T-helper 1 cell treated with Interleukin-12 subunit alpha and Interleukin-12 subunit beta and Interleukin-4 antibody, amounts not matched to agents 30 ng/mL and 1 ng/mL, for 36 hours (primary cell): ENCODE data around the gene CSNK1G1. TPM values are rescaled to one million over a fixed set of nuclear protein-coding genes. Genes with fewer than 3 reads are reported as not detected.
"Not testable (repeated sequence)": the region's sequence is repeated elsewhere in the genome, so short reads cannot be mapped to it uniquely, and the experiment has no call there.

ENCODE experiments used
- intact Hi-C: fragments of 100-400 bp; cut with micrococcal nuclease; formaldehyde crosslinking; loops from one replicate; pipeline ENCODE4 v1.15.1; 2024
- total RNA-seq: library from RNA; stranded (reverse); gene quantifications from 2 replicates; pipeline ENCODE4 v1.2.3, GENCODE V29; 2022

The CSNK1G1 gene
- total RNA-seq, 1 donor from 2014 or later: 32.8 TPM

DNA sequence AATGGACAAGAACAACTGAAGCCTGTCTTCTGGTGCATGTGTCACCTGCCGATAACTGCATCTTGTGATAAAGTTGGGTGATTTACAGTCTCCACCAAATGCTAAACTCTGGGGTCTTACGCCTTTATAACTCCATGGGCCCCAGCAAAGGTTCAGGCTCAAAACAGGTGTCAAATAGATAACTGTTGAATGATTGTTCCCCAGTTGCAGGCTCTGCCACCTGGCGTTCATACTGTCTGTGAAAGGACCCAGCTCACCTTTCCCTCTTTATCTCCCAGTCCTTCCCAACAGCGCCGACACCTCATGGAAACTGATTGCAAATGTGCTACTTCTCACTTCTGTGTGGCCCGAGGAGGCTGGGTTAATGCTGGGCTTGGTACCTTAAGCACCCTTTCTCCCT, 212.7 kb downstream of the CSNK1G1 start:
- intact Hi-C loops: no loop called here

DNA sequence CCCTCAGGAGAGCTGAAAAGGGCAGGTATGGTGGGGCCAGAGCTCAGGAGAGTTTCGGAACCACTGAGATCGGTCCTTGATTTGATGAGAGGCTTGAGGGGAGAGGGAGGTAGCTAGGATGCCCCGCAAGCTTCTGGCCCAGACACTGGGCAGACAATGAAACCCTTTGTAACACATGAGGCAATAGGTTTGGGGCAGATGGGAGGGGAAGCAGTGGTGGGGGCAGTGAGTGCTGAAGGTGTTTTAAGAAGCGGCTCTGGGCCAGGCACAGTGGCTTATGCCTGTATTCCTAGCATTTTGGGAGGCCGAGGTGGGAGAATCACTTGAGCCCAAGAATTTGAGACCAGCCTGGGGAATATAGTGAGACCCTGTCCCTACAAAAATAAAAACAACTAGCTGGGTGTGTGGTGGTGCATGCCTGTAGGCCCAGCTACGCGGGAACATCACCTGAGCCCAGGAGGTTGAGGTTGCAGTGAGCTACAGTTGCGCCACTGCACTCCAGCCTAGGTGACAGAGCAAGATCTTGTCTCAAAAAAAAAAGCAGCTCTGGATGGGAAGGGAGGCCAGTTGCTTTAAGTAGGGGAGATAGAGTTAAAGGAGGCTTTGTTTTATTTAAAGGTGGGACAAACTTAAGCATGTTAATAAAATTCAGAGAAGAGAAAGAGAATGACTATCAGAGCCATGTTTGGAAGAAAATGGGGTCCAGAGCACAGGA, 214.0 kb downstream of the CSNK1G1 start:
- intact Hi-C loops: no loop called here

DNA sequence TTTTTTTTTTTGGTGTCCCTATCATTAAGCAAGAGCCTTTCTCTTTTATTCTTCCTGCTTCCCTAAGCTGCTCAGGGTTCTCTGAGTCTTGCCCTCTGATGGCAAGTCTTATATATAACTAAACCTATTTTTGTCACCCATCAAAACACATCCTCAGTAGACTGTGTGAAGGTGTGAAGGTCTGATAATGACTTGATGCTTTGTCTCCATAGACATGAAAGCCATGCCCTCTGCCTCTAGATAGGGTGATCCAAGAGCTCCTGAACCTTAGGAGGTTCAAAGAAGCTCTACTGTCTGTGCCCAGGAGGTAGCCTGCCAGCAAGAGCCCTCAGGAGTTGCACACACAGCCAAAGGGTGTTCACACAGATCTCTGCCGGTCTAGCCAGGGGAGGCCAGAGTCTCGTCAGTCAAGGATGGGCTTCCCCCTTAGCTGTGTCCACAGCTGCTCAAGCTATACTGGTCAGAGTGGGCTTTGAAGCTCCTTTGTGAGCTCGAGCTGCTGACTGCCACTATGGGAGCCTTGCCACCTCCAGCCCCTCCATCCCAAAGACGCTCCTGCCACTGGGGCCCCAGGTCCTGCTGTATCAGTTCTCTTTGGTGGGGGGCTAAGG, 217.5 kb downstream of the CSNK1G1 start:
- intact Hi-C loops: no loop called here

DNA sequence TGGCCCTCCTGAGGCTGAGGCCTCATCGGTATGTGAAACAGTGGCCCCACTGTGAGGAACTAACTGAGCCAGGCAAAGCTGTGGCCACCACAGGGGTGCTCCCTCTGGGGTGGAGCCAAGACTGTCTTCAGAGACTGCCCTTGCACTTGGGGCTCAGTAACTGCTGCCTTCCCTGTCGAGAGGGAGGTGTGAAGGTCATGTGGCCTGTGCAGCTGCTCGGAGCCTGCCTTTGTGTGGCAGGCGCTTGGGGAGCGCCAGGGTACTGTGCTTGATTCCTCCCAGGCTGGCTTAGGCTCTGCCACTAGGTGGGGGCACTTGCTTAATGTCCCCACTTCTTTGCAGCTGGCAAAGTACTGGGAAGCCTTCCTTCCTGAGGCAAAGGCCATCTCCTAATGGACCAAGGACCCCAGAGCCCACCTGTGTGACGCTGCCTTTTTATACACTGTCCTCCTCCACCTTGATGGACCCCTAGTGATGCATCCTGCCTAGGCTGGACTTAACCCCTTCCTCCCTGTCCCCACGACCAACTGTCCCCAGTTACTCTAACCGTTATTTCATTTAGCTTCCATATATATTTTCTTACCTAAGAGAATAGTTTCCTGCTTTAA, 218.6 kb downstream of the CSNK1G1 start:
- intact Hi-C loops: no loop called here

DNA sequence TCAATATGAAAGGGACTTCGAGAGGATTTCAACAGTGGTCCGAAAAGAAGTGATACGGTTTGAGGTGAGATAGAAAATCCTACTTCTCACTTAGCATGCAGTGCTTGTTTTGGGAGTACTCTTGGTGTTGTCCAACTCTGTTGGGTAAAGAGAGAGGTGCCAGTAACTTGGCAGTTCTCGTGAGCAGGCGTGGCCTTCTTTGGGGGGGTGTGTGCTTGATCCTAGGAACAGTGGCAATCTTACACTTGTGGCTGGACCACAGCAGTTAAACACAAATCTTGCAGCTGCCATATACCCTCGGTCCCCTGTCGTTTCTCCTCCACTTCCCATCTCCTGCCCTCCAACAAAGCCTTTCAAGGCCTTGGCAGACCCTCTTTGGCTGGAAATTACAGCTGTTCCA, 219.6 kb downstream of the CSNK1G1 start:
- intact Hi-C loops: no loop called here

DNA sequence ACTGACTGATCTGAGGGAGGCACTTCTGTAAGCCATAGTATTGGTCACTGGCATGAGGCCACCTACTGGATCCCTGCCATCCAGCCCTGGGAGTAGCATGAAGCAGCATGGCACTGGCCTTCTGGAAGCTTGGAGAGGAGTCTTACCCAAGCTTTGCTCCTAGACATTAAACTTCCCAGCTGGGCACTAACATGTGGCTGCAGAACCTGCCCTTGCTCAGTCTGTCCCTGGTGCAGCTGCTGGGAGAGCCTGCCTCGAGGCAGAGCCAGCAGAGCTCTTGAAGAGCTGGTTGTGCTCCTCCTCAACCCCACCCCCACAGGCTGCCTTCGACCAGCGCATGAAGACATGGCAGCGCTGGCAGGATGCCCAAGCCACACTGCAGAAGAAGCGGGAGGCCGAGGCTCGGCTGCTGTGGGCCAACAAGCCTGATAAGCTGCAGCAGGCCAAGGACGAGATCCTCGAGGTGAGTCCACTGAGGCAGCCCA, 221.6 kb downstream of the CSNK1G1 start:
- intact Hi-C loops: no loop called here

DNA sequence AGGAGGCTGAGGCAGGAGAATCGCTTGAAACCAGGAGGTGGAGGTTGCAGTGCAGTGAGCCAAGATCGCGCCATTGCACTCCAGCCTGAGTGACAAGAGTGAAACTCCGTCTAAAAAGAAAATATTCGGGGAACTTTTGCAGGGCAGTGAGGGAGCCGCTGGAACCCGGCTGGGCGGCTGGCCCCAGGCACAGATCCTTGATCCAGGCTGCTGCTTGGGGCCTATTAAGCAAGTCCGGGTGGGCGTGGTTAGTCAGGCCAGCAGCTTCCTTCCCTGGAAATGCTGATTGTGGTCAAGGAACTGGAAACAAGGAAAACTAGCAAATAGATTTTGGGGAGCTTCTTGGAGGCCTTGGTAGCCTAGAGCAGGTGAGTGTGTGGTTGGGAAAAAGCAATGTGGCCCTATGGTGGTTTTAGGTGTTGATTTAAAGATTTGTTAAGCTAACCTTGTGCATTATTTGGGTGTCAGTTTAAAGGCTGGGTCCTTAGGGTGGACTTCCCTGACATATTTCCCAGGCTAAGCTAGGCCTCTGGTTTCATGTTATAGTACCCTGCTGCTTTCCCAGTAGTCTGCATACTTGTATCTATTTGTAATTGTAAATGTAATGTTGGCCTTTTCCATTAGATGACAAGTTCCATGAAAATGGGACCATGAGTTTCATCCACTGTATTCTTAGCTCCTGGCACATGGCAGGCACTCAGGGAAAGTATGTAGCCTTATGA, 222.2 kb downstream of the CSNK1G1 start:
- intact Hi-C loops: no loop called here

DNA sequence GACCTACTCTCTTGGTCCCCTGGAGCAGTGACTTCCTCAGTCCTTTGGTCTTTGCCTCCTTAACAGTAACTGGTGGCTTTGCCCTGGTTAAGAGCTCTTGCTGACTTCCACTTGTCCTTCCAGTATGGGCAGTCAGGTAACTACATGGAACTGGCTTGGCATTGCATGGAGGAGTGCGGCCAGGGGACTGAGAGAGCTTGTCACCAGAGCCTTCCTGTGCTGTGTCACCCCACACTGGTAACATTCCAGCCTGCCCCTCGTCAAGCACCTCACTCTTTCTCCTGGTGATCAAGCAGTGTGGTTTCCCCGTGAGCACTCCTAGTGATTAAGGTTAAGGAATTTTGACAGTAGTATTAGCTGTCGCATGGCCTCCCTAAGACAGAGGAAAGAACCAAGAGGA, 223.8 kb downstream of the CSNK1G1 start:
- intact Hi-C loops: no loop called here

DNA sequence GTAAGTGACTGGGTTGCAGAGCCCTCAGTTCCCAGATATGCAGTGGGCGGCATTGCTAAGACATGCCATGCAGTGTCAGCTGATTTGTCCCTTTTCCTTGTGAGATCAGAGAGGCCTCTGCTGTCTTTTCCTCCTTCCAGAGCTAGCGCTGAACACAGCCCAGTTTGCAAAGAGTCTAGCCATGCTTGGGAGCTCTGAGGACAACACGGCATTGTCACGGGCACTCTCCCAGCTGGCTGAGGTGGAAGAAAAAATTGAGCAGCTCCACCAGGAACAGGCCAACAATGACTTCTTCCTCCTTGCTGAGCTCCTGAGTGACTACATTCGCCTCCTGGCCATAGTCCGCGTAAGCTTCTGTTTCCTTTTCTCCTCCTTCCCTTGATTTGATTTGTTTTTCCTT, 224.4 kb downstream of the CSNK1G1 start:
- intact Hi-C loops: no loop called here

DNA sequence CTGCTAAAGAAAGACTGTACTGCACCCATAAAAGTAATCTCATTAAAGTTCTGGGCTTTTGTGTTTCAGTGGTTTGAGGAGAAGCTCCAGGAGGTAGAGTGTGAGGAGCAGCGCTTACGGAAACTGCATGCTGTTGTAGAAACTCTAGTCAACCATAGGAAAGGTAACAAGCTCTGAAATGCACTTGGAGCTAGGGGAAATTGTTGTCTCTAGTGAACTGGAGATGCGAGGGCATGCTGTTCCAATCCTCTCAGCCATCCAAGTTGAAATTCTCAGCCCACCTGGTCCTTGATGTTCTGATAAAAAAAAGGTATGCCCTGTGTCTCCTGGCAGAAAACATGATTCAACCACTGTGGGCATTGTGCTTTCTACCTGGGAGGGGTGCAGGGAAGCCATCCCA, 225.8 kb downstream of the CSNK1G1 start:
- intact Hi-C loops: no loop called here

DNA sequence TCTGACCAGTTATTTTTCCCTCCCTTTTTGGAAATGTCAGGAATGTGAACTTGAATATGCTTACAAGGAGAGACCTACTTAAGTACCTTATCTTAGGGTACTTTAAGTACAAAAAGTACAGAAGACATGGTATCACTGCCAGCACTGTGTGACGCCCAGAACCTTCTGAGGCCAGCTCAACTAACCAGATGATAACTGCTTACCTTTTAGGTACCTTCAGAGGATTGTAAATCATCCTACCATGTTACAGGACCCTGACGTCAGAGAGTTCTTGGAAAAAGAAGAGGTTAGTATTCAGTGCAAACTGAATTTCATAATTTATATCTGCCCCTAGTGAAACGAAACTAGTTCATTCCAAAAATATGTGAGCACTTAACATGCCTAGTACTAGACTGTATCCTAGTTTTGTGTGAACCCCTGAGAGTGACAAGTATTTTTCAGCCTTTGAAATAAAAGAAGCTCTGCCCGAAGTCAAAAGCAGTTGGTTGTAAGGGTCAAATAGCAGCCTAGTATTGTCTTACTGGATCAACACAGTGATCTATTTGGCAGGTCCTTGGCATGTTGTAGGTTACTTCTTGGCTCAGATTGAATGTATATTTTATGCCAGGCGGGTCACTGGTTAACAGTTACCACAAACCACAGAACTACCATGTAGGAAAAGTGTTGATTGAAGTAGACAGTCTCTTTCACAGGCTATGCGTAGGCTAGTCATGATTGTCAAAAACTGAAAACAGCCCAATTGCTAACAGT, 228.3 kb downstream of the CSNK1G1 start:
- intact Hi-C loops: no loop called here

DNA sequence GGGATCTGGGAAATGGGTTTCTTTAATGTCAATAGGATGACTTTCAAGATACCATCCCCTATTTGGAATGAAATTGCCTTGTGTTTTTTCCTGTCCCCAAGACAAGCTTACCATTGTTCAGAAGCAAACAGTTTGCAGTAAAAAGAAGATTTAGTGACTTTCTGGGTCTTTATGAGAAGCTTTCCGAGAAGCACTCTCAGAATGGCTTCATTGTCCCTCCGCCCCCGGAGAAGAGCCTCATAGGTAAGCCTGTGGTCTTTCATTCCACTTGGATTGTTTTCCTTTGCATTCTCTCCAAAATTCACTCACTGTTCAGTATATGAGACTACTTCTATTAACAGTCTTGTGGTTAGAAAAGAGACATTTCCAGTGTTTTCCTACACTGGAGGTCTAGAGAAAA, 230.0 kb downstream of the CSNK1G1 start:
- intact Hi-C loops: no loop called here

DNA sequence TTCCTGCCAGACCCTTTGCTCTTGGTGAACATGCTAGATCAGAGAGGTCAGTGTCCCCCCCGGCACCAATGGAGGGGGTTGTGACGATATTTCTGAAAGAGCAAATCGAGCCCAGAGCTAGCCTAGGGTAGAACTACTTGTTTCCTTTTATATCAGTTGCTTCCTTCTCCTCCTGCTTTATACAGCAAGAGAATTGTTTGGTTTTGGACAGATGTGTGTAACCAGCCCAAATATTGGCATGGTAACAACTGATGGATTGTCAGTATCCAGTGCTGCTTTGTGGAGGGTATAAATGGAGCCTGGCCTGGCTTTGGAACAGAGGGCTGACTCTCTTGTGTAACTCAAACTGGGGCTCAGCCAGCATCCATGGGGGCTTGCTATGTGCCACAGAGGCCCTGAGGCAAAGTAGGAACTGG, 233.0 kb downstream of the CSNK1G1 start:
- intact Hi-C loops: no loop called here

DNA sequence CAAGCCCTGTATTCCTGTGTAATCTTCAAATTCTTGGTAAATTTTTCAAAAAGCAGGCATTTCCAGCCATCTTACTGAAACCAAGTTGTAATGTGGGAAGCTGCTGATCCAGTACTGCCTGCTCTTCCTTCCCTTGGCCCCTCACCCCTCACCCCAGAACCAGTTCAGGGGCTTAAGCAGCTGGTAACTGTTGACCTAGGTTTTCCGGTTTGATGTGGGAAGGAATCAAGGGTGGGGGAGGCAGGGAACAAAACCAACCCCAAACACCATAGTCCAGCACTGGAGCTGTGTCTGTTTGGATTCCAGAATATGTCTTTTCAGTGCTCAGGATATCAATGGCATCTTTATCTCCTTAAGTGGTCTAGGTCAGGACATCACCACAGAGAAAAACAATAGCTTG, 233.5 kb downstream of the CSNK1G1 start:
- intact Hi-C loops: no loop called here

DNA sequence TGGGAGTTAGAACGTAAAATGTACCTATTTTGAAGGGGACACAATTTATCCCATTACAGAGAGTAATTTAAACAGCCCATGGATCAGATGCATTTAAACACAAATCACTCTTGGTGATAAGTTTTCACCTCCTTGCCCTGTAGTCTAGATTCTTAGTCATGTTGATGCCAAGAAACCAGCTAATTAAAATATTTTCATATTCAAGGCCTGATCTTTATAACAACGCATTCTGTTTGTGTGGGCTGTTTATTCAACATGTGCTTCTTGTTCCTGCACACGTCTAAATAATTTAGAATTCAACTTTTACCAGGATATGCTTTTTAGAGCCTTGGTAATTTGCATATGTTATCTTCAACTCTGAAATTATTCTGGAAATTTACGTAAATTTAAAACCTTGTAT, 234.4 kb downstream of the CSNK1G1 start:
- intact Hi-C loops: no loop called here

DNA sequence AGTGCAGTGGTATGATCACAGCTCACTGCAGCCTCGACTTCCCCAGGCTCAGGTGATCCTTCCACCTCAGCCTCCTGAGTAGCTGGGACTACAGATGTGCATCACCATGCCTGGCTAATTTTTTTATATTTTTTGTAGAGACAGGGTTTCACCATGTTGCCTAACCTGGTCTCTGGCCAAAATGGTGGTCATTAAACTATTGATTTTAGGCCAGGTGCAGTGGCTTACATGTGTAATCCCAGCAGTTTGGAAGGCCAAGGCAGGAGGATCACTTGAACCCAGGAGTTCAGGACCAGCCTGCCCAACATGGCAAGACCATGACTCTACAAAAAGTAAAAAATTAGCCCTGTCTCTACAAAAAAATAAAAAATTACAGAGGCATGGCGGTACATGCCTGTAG, 235.7 kb downstream of the CSNK1G1 start:
- intact Hi-C loops: not testable (repeated sequence)

DNA sequence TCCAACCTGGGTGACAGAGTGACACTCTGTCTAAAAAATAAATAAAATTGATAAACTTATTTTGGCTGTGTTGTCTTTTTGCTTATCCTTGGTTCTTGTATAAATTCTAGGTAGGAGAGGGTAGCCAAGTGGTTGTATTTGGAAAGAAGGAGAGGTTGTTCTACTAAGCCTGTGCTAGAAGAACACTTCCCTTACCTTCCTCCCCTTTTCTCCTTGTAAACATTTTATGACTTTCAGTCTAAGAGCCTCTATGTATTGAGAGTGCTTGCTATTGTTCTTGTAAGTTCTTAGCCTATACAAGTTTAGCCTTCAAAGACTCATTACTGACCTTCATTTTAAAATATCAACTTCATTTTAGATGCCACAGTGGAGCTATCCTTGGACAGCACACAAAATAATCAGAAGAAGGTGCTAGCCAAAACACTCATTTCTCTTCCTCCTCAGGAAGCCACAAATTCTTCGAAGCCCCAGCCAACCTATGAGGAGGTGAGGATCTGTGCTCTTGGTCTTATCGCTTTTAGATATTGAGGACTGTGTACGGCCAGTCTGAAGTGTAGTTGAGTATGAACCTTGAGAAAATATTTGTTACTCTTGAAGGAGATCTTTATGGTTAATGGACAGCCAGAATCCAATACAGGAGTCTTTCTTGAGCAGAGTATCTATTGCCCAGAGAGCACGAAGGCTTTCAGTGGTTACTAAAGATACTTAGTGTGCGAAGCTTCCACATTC, 238.1 kb downstream of the CSNK1G1 start:
- intact Hi-C loops: no loop called here
